SU-DHL-6 (cell line): ENCODE results near the gene HTR5A.

Experiments used
- H2AFZ ChIP-seq: fragments of 200-600 bp; sonication (generic); 2 replicates; pipeline ENCODE4 v1.6.1; 2014; ENCODE audit warnings: low read depth, mild to moderate bottlenecking, moderate library complexity, mixed read lengths, antibody characterized with exemption, low read length; ENCODE audit not compliant: severe bottlenecking
- H3F3A ChIP-seq: fragments of 200-600 bp; shearing (Covaris generic); 2 replicates; pipeline ENCODE4 v1.6.0; 2016; ENCODE audit warnings: antibody characterized with exemption, mild to moderate bottlenecking; ENCODE audit not compliant: insufficient read depth
- H3K27ac ChIP-seq: fragments of 200-600 bp; sonication (generic); 2 replicates; pipeline ENCODE4 v1.5.1; 2016; ENCODE audit warnings: low read depth, mild to moderate bottlenecking, low read length, moderate library complexity, mixed read lengths
- H3K27me3 ChIP-seq: fragments of 200-600 bp; sonication (generic), shearing (Covaris generic); 2 replicates; pipeline ENCODE4 v1.6.0; 2014; ENCODE audit warnings: mild to moderate bottlenecking, low read length
- H3K36me3 ChIP-seq: fragments of 200-600 bp; sonication (generic); 2 replicates; pipeline ENCODE4 v1.6.1; 2014; ENCODE audit warnings: mild to moderate bottlenecking, low read length, mixed read lengths
- H3K4me2 ChIP-seq: fragments of 300-600, 200-600 bp; shearing (Covaris generic), sonication (generic); 2 replicates; pipeline ENCODE4 v1.6.0; 2014; ENCODE audit warnings: low read length, low read depth, mild to moderate bottlenecking; ENCODE audit not compliant: poor library complexity, severe bottlenecking
- H3K4me3 ChIP-seq: fragments of 200-600 bp; sonication (generic); 2 replicates; pipeline ENCODE4 v1.5.1; 2014; ENCODE audit warnings: antibody characterized with exemption, low read length, mild to moderate bottlenecking, mixed read lengths; ENCODE audit not compliant: insufficient read depth, poor library complexity, severe bottlenecking
- H3K79me2 ChIP-seq: fragments of 200-600 bp; sonication (generic); 2 replicates; pipeline ENCODE4 v1.6.1; 2014; ENCODE audit warnings: mild to moderate bottlenecking, low read length, moderate library complexity; ENCODE audit not compliant: insufficient read depth
- H3K9ac ChIP-seq: fragments of 200-600 bp; sonication (generic); 2 replicates; pipeline ENCODE4 v1.7.0; 2014; ENCODE audit warnings: mild to moderate bottlenecking, low read length
- H3K9me2 ChIP-seq: fragments of 200-600 bp; sonication (generic); replicated peaks from 2 replicates; pipeline ENCODE4 v1.6.1; 2014; ENCODE audit warnings: low read length; ENCODE audit not compliant: insufficient read depth
- H3K9me3 ChIP-seq: fragments of 200-600 bp; sonication (generic); 2 replicates; pipeline ENCODE4 v1.6.1; 2014; ENCODE audit warnings: low read length, mixed read lengths; ENCODE audit not compliant: insufficient read depth
- H4K20me1 ChIP-seq: fragments of 200-600 bp; sonication (generic); 2 replicates; pipeline ENCODE4 v1.6.1; 2014; ENCODE audit warnings: low read depth, mild to moderate bottlenecking, antibody characterized with exemption, low read length, moderate library complexity, mixed read lengths
- CTCF ChIP-seq: fragments of 200-600 bp; sonication (generic); IDR thresholded peaks from one replicate; pipeline ENCODE4 v1.5.1; 2017; ENCODE audit warnings: antibody characterized with exemption, mild to moderate bottlenecking, low read length, moderate library complexity; ENCODE audit not compliant: insufficient read depth, poor library complexity, severe bottlenecking
- EZH2phosphoT487 ChIP-seq: fragments of 200-600 bp; sonication (generic), shearing (Covaris generic); conservative IDR thresholded peaks from 2 replicates; pipeline ENCODE4 v1.6.1; 2018; ENCODE audit warnings: mild to moderate bottlenecking, antibody characterized with exemption, low read length, moderate library complexity, mixed read lengths

HTR5A gene

GRCh38 chr7:155108144-155108901 is 38.2 kb downstream of the HTR5A start:
- TF ChIP-seq EZH2phosphoT487 (no peak), CTCF (no peak)
- Histone ChIP-seq H3K9me2 (no peaks in the 10 kb centered on the region), H3K79me2 (no peaks in the 10 kb centered on the region), H3K36me3 (no peaks in the 10 kb centered on the region), H3K9me3 (no peaks in the 10 kb centered on the region), H3F3A (no peaks in the 10 kb centered on the region), H3K4me2 (no peak overlapping the region), H2AFZ (no peak overlapping the region), H3K4me3 (no peak overlapping the region), H3K27me3 (no peaks in the 10 kb centered on the region), H4K20me1 (no peaks in the 10 kb centered on the region), H3K9ac (no peak overlapping the region), H3K27ac (no peak overlapping the region)

- no peak overlapping the region for H3K27ac ChIP-seq
- no peaks in the 10 kb centered on the region for H3F3A ChIP-seq
- H3K4me3 ChIP-seq, result no peak overlapping the region
- H3K9ac ChIP-seq, result no peak overlapping the region
- H2AFZ ChIP-seq, result no peak overlapping the region
- no peaks in the 10 kb centered on the region for H3K9me2 ChIP-seq
- H3K36me3 ChIP-seq, result no peaks in the 10 kb centered on the region
- H3K9me3 ChIP-seq, result no peaks in the 10 kb centered on the region
- no peaks in the 10 kb centered on the region for H3K27me3 ChIP-seq
- no peak overlapping the region for H3K4me2 ChIP-seq
- TF ChIP-seq CTCF (no peak), EZH2phosphoT487 (no peak)
- no peaks in the 10 kb centered on the region for H3K79me2 ChIP-seq
- H4K20me1 ChIP-seq, result no peaks in the 10 kb centered on the region
Observed at GRCh38 chr7:155109121-155109520, 39.0 kb downstream of the HTR5A start.

- Histone ChIP-seq H3K9me3 (peaks cover 4% of the 10 kb centered on the region; the same call in 1 of the 2 replicates), H3K36me3 (no peaks in the 10 kb centered on the region), H3K9me2 (no peaks in the 10 kb centered on the region), H3K79me2 (no peaks in the 10 kb centered on the region), H3K27me3 (no peaks in the 10 kb centered on the region), H2AFZ (no peak overlapping the region), H3K27ac (no peak overlapping the region), H4K20me1 (no peaks in the 10 kb centered on the region), H3K9ac (no peak overlapping the region), H3F3A (no peaks in the 10 kb centered on the region), H3K4me2 (no peak overlapping the region), H3K4me3 (no peak overlapping the region)
- TF ChIP-seq EZH2phosphoT487, result no peak
- TF ChIP-seq CTCF, result no peak
Observed at GRCh38 chr7:155115288-155115687, 45.2 kb downstream of the HTR5A start.
